Left renal pelvis (tissue), 4 donors: ENCODE measurements around the gene WDFY3. TPM values are rescaled to one million over a fixed set of nuclear protein-coding genes. Genes with fewer than 3 reads are reported as not detected.

Experiments
- DNase-seq, 4 donors: peaks; one replicate each; pipeline ENCODE4 v3.0.0-alpha.2; 2013; ENCODE audit warnings: low read depth in 4 of 4, low spot score in 3 of 4
- polyA plus RNA-seq, 4 donors: library from polyadenylated mRNA; unstranded; fragments of 120-200 nt; gene quantifications; one replicate each; pipeline ENCODE4 v1.2.1, GENCODE V29; 2013; ENCODE audit not compliant: insufficient read length in 4 of 4

The WDFY3 gene
- polyA plus RNA-seq, 4 donors = 24.9 to 56.9 (median 49.4) TPM

DNA sequence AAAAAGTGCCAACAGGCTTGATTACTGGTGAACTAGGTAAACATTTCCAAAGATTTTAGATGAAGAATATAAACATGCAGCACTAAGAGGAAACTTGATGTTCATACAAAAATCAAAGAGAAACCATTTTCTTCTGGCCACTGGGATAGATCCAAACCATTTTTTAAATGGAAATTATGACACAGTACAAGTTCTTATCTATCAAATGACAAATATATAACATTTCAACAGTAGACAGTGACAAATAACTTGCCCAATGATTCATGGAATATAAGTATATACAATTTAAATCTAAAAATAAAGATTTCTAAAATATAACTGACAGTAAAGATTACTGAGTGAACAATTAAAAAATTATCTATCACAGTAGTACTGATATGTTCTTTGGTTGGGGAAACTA, 232.5 kb downstream of the WDFY3 start:
- DNase-seq = no peak

- DNase-seq = no peak
Observed at GRCh38 chr4:84733343-84734033, 233.0 kb downstream of the WDFY3 start.

DNA sequence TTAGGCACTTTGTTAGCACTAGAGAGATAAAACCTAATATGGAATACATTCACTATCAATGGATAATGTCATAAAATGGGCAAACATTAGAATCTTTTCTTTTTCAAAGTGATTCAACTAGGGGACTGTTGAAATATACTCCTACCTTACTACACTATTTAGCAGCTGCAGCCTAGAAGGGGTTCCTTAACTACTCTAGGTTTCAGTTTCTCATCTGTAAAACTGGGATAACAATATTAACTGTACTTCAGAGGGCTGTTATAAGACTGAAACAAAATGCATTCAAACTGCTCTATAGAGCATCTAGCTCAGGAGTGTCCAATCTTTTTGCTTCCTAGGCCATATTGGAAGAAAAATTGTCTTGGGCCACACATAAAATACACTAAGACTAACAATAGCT, 236.1 kb downstream of the WDFY3 start:
- DNase-seq = no peak

DNA sequence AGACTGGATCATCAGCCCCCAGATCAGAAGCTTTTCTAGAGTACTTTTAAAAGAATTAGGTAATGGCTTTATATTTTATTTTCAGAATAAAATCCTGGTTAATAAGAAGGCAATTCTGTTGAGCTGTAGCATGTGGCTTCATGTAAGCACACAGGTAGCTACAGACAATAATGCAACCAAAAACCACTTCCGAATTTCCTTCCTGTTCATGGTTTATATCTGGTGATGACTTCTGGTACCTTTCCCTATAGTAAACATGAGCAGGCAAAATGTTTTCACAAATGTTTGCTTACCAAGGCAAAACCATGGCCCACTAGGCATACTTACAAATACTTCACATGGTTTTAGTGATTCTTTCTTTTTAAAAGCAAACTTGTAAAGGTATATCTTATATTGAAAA, 239.0 kb downstream of the WDFY3 start:
- no peak for DNase-seq

DNA sequence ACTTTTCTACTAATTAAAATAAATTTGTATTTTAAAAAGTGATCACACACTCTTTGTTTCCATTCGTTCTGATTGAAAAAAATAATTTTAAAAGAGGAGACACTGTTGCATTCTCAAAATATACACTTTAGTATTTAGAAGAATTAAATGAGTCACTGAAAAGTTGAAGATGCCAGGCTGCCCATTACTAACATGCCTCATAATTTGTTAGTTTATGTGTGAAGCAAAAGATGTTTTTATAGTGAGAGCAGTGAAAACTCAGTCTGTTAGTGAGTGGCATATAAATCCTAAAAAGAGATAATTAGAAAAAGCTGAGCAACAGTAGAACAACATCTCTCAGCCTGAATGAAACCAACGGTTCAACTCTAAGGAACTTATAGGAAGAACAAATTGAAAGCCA, 240.1 kb downstream of the WDFY3 start:
- DNase-seq = no peak

- no peak for DNase-seq
Observed at GRCh38 chr4:84722720-84723119, 243.8 kb downstream of the WDFY3 start.

DNA sequence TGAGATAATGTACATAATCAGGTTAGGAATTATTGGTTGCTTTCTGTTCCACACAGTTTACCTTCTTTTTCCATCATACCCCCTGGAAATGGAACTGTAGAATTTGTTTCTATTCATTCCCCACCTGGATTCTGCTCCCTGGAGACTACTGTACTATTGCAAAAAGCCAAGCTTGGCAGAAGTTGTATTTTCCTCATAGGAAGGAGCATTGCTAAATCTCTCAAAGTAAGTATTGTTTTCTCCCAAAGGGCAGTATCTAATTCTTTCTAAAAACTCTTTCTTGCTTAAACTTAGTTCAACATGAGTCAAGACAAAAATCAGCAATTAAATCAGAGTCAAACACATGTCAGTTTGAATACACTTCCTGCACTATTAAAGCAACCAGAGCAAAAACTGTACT, 247.4 kb downstream of the WDFY3 start:
- no peak for DNase-seq

DNA sequence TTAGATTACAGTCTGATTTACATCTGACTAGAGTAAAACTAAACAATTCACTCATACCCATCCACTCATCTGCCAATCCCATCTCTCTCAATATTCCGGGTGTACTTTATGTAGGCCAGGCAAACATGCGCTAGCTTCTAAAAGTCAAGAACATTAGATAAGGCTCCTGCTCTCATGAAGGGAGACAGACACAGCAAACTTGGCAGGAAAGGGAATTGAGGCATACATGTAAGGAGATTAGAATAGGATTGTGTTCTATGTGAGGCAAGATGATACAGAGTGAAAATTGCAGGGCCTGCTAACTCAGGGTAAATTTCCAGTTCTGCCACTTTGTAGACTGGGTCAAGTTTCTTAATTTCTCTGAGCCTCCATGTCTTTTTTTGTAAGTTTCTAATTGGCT, 247.8 kb downstream of the WDFY3 start:
- no peak for DNase-seq

DNA sequence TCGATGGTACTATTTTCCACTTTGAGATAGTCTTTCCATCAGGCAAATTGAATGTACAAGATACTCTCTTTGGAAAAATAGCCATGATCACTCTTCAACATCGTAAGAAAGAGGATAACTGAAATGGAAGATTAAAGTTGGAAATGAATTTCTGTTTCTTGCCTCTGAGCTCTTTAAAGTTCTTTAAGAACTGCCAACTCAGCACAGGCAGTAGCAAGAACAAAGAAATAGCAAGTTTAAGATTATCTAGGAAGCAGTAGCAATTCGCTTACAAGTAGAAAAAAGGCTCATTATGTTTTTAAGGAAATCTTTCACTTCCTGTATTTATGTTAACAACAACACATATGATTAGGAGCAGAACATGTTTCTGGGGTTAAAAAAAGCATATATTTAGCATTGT, 255.9 kb downstream of the WDFY3 start:
- DNase-seq = no peak

GRCh38 chr4:84708406-84709135, 257.9 kb downstream of the WDFY3 start:
- no peak for DNase-seq

GRCh38 chr4:84706286-84706685, 260.2 kb downstream of the WDFY3 start:
- no peak for DNase-seq

DNA sequence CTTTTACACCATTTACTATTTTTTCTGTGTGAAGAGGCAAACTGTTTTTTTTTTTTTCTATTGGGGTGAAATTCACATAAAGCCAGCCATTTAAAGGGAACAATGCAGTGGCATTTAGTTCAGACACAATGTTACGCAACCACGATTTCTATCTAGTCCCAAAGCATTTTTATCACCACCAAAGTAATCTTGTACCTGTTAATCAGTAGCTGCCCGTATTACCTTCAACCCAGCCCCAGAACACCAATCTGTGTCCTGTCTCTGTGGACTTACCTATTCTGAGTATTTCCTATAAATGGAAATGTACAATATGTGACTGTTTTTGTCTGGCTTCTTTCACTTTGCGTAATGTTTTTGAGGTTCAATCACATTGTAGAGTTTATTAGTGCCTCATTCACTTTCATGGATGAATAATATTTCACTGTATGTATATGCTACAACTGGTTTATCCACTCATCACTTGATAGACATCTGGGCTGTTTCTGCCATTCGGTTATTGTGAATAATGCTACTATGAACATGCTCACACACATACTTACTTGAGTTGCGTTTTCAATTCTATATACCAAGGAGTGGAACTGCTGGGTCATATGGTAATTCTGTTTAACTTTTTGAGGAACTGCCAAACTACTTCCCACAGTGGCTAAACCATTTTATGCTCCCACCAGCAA, 267.4 kb downstream of the WDFY3 start:
- no peak for DNase-seq

GRCh38 chr4:84697615-84698201, 268.8 kb downstream of the WDFY3 start:
- no peak for DNase-seq

DNA sequence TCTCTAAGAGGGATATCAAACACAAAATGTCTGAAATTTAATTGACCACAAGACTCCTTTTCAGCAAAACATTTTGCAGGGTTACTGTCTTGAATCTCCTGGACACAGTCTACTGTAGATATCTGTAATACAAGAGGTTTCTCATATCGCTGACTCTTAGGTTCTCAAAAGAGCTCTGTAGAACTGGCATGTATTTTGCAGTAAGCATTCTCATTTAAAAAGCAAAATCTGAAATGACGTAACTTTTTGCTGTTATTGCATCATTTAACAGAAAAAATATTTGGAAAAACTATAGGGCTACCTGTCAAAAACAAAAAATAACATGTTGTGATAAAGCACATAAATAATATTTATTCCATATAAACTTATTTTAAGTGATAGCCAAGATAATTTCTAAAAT, 269.3 kb downstream of the WDFY3 start:
- no peak for DNase-seq

GRCh38 chr4:84691800-84692199, 274.7 kb downstream of the WDFY3 start:
- DNase-seq = no peak

DNA sequence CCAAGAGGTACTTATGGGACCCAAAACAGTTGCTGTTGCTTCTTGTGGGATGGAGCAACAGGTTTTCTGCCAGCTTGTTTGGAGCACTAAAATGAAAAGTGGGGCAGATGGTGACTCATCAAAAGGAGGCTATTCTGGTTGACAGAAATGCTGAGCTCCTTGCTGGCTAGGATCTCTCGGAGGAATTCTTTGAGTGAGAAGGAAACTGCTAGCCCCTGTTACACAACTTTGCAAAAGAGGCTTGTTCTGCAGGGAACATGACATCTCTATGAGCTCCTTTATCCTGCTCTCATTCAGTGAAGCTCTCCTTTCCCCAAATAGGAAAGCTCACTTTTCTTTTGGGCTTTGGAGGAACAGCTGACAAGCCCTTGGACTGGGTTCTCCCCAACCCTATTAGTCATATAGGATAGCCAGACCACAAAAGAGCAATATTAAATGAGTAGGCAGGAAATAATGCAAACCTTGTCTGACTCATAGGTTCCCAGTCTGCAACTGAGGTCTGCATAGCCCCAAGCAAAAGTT, 275.3 kb downstream of the WDFY3 start:
- DNase-seq = no peak

DNA sequence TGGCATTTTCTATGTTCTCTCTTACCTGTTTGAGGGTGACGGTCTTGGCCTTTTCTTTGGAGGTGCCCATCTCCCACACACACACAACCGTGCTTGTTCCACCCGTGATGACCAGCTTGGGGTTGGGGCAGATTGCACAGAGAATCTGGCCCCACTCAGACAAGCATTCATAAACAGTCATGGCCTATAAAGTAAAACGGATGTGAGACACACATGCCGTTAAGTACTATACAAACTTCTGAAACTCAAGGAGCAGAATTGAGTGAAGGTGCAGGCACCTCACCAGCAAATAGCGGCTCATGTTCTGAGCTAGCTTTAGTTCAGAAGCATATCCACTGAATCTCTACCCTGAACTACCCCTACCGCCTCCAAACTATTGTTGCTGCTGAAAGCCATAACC, 276.0 kb downstream of the WDFY3 start:
- no peak for DNase-seq

GRCh38 chr4:84689197-84689596, 277.3 kb downstream of the WDFY3 start:
- DNase-seq = no peak

DNA sequence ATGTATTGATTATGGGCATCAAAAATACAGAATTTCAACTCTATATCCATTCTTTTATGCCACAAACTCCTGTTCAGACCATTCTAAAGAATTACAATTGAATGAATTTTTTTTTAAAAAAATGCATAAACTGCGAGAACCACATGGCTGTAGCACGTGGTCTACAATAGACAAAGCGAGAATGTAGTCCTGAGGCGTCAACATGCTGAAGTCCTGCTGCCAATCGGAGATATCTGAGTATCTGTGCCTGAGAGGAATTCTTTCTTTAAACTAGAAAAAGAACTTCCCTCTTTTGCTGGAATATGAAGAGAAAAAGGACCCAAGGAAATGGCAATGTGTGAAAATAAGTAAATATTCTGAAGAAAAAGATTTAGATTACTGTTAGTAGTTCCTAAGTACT, 277.9 kb downstream of the WDFY3 start:
- DNase-seq = no peak

DNA sequence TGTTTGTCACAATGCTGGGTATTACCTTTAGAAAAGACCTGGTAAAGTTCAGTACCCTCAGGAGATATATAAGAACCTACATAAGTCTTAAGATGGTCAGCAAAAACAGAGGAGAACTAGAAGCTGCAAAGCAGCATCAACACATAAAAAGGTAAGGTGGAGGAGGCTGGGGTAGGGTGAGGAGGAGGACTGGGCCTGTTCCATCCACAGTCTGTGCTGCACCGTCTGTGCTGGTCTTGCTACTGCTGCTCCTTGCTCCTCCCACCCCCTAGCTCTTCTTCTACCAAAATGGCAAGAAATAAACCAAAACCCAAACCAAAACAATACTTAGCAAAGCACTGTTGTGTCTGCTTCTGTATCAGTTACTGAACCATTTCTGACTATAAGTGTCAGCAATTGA, 281.4 kb downstream of the WDFY3 start:
- DNase-seq = no peak

DNA sequence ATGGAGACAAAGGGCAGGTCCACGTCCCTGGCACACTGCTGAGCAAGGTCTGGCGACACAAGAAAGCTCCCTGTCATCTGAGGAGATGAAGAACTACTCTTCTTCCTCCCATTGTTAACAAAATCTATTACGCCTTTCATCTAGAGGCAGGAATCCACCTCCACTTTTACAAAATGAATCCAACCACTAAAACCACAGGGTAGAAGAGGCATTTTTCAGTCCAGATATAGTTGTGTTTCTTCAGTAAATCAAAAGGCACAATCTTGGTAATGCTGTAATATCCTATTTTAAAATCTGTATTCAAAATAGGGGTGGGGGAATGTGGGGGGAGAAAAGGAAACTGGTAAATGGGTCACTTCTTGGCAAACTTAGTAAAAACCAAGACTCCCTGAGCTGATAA, 282.1 kb downstream of the WDFY3 start:
- DNase-seq = no peak
